H9 (cell line): ENCODE data around the gene SH3PXD2B. TPM values are rescaled to one million over a fixed set of nuclear protein-coding genes. Genes with fewer than 3 reads are reported as not detected.
A peak's percentile ranks its signal among the peaks of the same experiment; 100 is the strongest.

Experiments used
- DNase-seq: peaks from one replicate; pipeline ENCODE4 v3.0.0-alpha.2; 2017
- H2AFZ ChIP-seq: one replicate; pipeline ENCODE4 v1.6.1; 2013; ENCODE audit warnings: mild to moderate bottlenecking, low read length, control low read depth, moderate library complexity
- H2AK5ac ChIP-seq: 2 replicates; pipeline ENCODE4 v1.6.1; 2013; ENCODE audit warnings: low read length, control low read depth, mixed read lengths; ENCODE audit not compliant: insufficient read length
- H2BK120ac ChIP-seq: one replicate; pipeline ENCODE4 v1.6.1; 2013; ENCODE audit warnings: low read depth, mild to moderate bottlenecking, low read length, control low read depth, inconsistent platforms; ENCODE audit not compliant: poor library complexity, severe bottlenecking
- H2BK12ac ChIP-seq: 2 replicates; pipeline ENCODE4 v1.6.1; 2013; ENCODE audit warnings: low read length, control low read depth, mixed read lengths, low read depth; ENCODE audit not compliant: insufficient read length
- H2BK15ac ChIP-seq: 2 replicates; pipeline ENCODE4 v1.6.1; 2013; ENCODE audit warnings: low read depth, low read length, control low read depth
- H2BK20ac ChIP-seq: one replicate; pipeline ENCODE4 v1.6.1; 2013; ENCODE audit warnings: low read depth, mild to moderate bottlenecking, low read length, control low read depth, inconsistent platforms; ENCODE audit not compliant: poor library complexity, severe bottlenecking
- H2BK5ac ChIP-seq: 2 replicates; pipeline ENCODE4 v1.6.1; 2013; ENCODE audit warnings: low read length, control low read depth, mixed read lengths; ENCODE audit not compliant: insufficient read length
- H3K14ac ChIP-seq: 2 replicates; pipeline ENCODE4 v1.6.1; 2013; ENCODE audit warnings: low read length, control low read depth; ENCODE audit not compliant: insufficient read depth
- H3K18ac ChIP-seq: 2 replicates; pipeline ENCODE4 v1.6.1; 2013; ENCODE audit warnings: low read depth, mild to moderate bottlenecking, mixed read lengths, low read length, control low read depth; ENCODE audit not compliant: insufficient read length
- H3K23ac ChIP-seq: 2 replicates; pipeline ENCODE4 v1.6.1; 2013; ENCODE audit warnings: low read length, control low read depth, mixed read lengths, low read depth; ENCODE audit not compliant: insufficient read length
- H3K23me2 ChIP-seq: 2 replicates; pipeline ENCODE4 v1.6.1; 2013; ENCODE audit warnings: low read depth, mild to moderate bottlenecking, mixed read lengths, low read length, control low read depth; ENCODE audit not compliant: insufficient read length, poor library complexity, severe bottlenecking
- H3K27ac ChIP-seq: 2 replicates; pipeline ENCODE4 v1.5.1; 2013; ENCODE audit warnings: low read length, control low read depth, mixed read lengths, low read depth; ENCODE audit not compliant: insufficient read length
- H3K27me3 ChIP-seq: 2 replicates; pipeline ENCODE4 v1.6.1; 2013; ENCODE audit warnings: low read length, control low read depth, inconsistent platforms; ENCODE audit not compliant: insufficient read depth
- H3K4ac ChIP-seq: 2 replicates; pipeline ENCODE4 v1.6.1; 2013; ENCODE audit warnings: low read depth, mild to moderate bottlenecking, control low read depth, inconsistent platforms, low read length, moderate library complexity
- H3K4me1 ChIP-seq: 2 replicates; pipeline ENCODE4 v1.6.1; 2013; ENCODE audit warnings: low read length, control low read depth, inconsistent platforms; ENCODE audit not compliant: insufficient read depth
- H3K4me2 ChIP-seq: 2 replicates; pipeline ENCODE4 v1.6.1; 2013; ENCODE audit warnings: low read length, control low read depth, mixed read lengths; ENCODE audit not compliant: insufficient read length, insufficient read depth
- H3K56ac ChIP-seq: 2 replicates; pipeline ENCODE4 v1.6.1; 2013; ENCODE audit warnings: low read depth, mild to moderate bottlenecking, mixed read lengths, low read length, control low read depth; ENCODE audit not compliant: insufficient read length
- H3K79me1 ChIP-seq: 2 replicates; pipeline ENCODE4 v1.6.1; 2013; ENCODE audit warnings: low read depth, mild to moderate bottlenecking, moderate library complexity, low read length, control low read depth, inconsistent platforms; ENCODE audit not compliant: insufficient read depth, poor library complexity, severe bottlenecking
- H3K79me2 ChIP-seq: 2 replicates; pipeline ENCODE4 v1.6.1; 2013; ENCODE audit warnings: low read length, control low read depth, inconsistent platforms; ENCODE audit not compliant: insufficient read depth
- H3K9ac ChIP-seq: 2 replicates; pipeline ENCODE4 v1.6.1; 2013; ENCODE audit warnings: low read length, control low read depth, mixed read lengths; ENCODE audit not compliant: insufficient read length; ENCODE audit errors: extremely low read depth
- H3K9me3 ChIP-seq: one replicate; pipeline ENCODE4 v1.6.1; 2013; ENCODE audit warnings: low read depth, low read length, inconsistent platforms; ENCODE audit not compliant: control insufficient read depth
- H3T11ph ChIP-seq: one replicate; pipeline ENCODE4 v1.6.1; 2013; ENCODE audit warnings: mild to moderate bottlenecking, low read length, control low read depth, inconsistent platforms
- H4K20me1 ChIP-seq: one replicate; pipeline ENCODE4 v1.6.1; 2013; ENCODE audit not compliant: control insufficient read depth, insufficient read length, insufficient read depth
- H4K5ac ChIP-seq: 2 replicates; pipeline ENCODE4 v1.6.1; 2013; ENCODE audit warnings: low read depth, mild to moderate bottlenecking, mixed read lengths, low read length, control low read depth; ENCODE audit not compliant: insufficient read length
- H4K8ac ChIP-seq: replicated peaks from 2 replicates; pipeline ENCODE4 v1.6.1; 2013; ENCODE audit warnings: low read length, control low read depth, mixed read lengths, low read depth; ENCODE audit not compliant: insufficient read length
- H4K91ac ChIP-seq: 2 replicates; pipeline ENCODE4 v1.6.1; 2013; ENCODE audit warnings: low read depth, mild to moderate bottlenecking, moderate library complexity, mixed read lengths, low read length, control low read depth; ENCODE audit not compliant: insufficient read length
- H3K27ac Mint-ChIP-seq, 3 experiments: 2 replicates in 2 of 3; 3 replicates in 1 of 3; pipeline ENCODE4 v1.8.0; 2020 to 2021; ENCODE audit warnings: mixed read lengths in 3 of 3, mild to moderate bottlenecking in 1 of 3, moderate library complexity in 1 of 3
- H3K27me3 Mint-ChIP-seq: 2 replicates; pipeline ENCODE4 v1.8.0; 2021; ENCODE audit warnings: low read depth, mild to moderate bottlenecking, moderate library complexity, mixed read lengths
- H3K36me3 Mint-ChIP-seq, 3 experiments: 2 replicates in 2 of 3; 3 replicates in 1 of 3; pipeline ENCODE4 v1.8.0; 2020 to 2021; ENCODE audit warnings: low read depth in 3 of 3, mixed read lengths in 3 of 3; ENCODE audit not compliant: insufficient read depth in 1 of 3
- H3K4me1 Mint-ChIP-seq, 2 experiments: 2 replicates each; pipeline ENCODE4 v1.8.0; 2020; ENCODE audit warnings: mixed read lengths in 2 of 2
- H3K4me3 Mint-ChIP-seq, 2 experiments: 2 replicates in 1 of 2; 3 replicates in 1 of 2; pipeline ENCODE4 v1.8.0; 2020 to 2021; ENCODE audit warnings: mild to moderate bottlenecking in 2 of 2, mixed read lengths in 2 of 2, moderate library complexity in 1 of 2
- H3K9me3 Mint-ChIP-seq, 2 experiments: 2 replicates in 1 of 2; 3 replicates in 1 of 2; pipeline ENCODE4 v1.8.0; 2020; ENCODE audit warnings: mild to moderate bottlenecking in 2 of 2, mixed read lengths in 2 of 2, moderate library complexity in 1 of 2
- CTCF ChIP-seq: fragments of 200-600 bp; sonication (generic); conservative IDR thresholded peaks from 3 replicates; pipeline ENCODE4 v1.8.0; 2021; ENCODE audit warnings: antibody characterized with exemption, mild to moderate bottlenecking
- WGBS: extraction: QIAGEN DNeasy Blood & Tissue Kit; methylation state at CpG from one replicate; pipeline ENCODE4 v1.1.7; 2013; ENCODE audit warnings: missing lambda C conversion rate, low lambda C conversion rate, mixed read lengths; ENCODE audit not compliant: insufficient read length; ENCODE audit errors: extremely low coverage; 5-methylcytosine and 5-hydroxymethylcytosine counted together
- total RNA-seq: library from RNA; stranded (reverse); gene quantifications from 2 replicates; pipeline ENCODE4 v1.2.1, GENCODE V29; 2021

Gene SH3PXD2B
- total RNA-seq, 1 experiment from 2014 or later: 49.0 TPM

DNA sequence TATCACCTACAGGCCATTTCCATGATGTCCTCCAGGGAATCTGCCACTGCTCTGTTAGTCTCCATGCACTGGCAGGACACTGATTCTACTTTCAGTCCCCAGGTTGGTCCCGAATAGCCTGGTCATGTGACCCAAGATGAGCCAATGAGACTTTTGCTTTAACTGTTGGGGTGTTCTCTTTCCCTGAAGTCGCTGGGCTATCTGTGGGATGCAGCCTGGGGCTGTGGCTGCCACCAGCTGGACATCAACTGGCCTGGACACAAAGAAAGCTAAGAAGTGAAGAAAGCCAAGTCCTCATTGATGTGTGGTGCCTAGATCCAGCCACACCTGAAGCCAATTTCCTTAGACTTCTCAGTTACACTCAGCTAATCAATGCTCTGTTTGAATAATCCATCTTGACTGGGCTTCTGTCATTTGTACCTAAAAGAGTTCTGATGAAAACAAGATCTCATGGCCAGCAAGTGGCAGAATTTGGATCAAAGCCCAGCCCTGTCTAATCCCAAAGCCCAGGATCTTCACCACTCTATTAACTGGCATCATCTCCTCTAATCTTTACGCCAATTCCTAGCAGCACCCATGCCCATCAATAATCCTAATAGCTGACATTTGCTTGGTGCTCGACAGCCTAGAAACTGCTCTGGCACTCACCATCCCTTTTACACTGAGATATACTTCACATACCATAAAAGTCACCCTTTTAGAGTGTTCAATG, 37.0 kb downstream of the SH3PXD2B start:
- Histone ChIP-seq H3K4me1 (no peaks in the 10 kb centered on the region), H3K79me1 (no peaks in the 10 kb centered on the region), H3K9me3 (no peaks in the 10 kb centered on the region), H3K23ac (no peak overlapping the region), H4K91ac (no peak overlapping the region), H3K4ac (no peak overlapping the region), H3K27ac (no peak overlapping the region), H3K79me2 (no peaks in the 10 kb centered on the region), H2AFZ (no peak overlapping the region), H3K18ac (no peak overlapping the region), H3K27me3 (no peaks in the 10 kb centered on the region), H4K8ac (no peak overlapping the region), H2BK20ac (no peak overlapping the region), H3K9ac (no peak overlapping the region), H3K4me2 (no peak overlapping the region), H2AK5ac (no peak overlapping the region), H3T11ph (no peak overlapping the region), H2BK12ac (no peak overlapping the region), H4K5ac (no peak overlapping the region), H2BK120ac (no peak overlapping the region), H2BK5ac (no peak overlapping the region), H3K56ac (no peak overlapping the region), H3K14ac (no peak overlapping the region), H4K20me1 (peaks cover 5% of the 10 kb centered on the region), H3K23me2 (no peaks in the 10 kb centered on the region), H2BK15ac (no peak overlapping the region)
- Mint-ChIP-seq H3K9me3 (no peaks in the 10 kb centered on the region; a peak in 2 of 5 replicates), H3K27me3 (no peaks in the 10 kb centered on the region), H3K36me3 (peaks cover 17 to 40% (median 40%) of the 10 kb centered on the region in 3 experiments; a peak in 6 of 7 replicates), H3K4me1 (peaks cover 6 to 17% of the 10 kb centered on the region in 2 experiments), H3K4me3 (no peak overlapping the region; a peak in 1 of 5 replicates), H3K27ac (peak overlapping the region in 2 of 3 experiments; percentile 28 to 73; a peak in 3 of 7 replicates)
- WGBS: no CpG with 5 or more reads among the region's 4 CpGs
- no peak for TF ChIP-seq CTCF
- no peak for DNase-seq
